Liver (tissue), 9 donors: ENCODE measurements around the gene SERINC4. TPM values are rescaled to one million over a fixed set of nuclear protein-coding genes. Genes with fewer than 3 reads are reported as not detected.

Source experiments
- DNase-seq: peaks from one replicate; pipeline ENCODE4 v3.0.0-alpha.2; 2017; ENCODE audit warnings: low spot score
- H3K27ac ChIP-seq, 2 donors: one replicate each; pipeline ENCODE4 v1.7.0; 2013; ENCODE audit warnings: inconsistent platforms in 2 of 2, low read length in 2 of 2, control low read depth in 1 of 2, low read depth in 1 of 2, mild to moderate bottlenecking in 1 of 2
- H3K27me3 ChIP-seq, 4 donors: one replicate each; pipeline versions ENCODE4 v1.6.1 to v1.7.0; 2013; ENCODE audit warnings: low read length in 3 of 4, inconsistent platforms in 1 of 4, mild to moderate bottlenecking in 1 of 4, moderate library complexity in 1 of 4; ENCODE audit not compliant: control insufficient read depth in 4 of 4, insufficient read depth in 4 of 4
- H3K36me3 ChIP-seq, 4 donors: one replicate each; pipeline versions ENCODE4 v1.6.1 to v1.7.0; 2013; ENCODE audit warnings: low read length in 3 of 4, mild to moderate bottlenecking in 3 of 4, low read depth in 1 of 4, moderate library complexity in 1 of 4; ENCODE audit not compliant: control insufficient read depth in 4 of 4, insufficient read depth in 3 of 4
- H3K4me1 ChIP-seq, 4 donors: one replicate each; pipeline versions ENCODE4 v1.6.1 to v1.7.0; 2013; ENCODE audit warnings: low read length in 3 of 4, mild to moderate bottlenecking in 3 of 4, moderate library complexity in 1 of 4; ENCODE audit not compliant: control insufficient read depth in 4 of 4, insufficient read depth in 4 of 4
- H3K4me3 ChIP-seq, 3 donors: one replicate each; pipeline versions ENCODE4 v1.6.1 to v1.7.0; 2013; ENCODE audit warnings: low read length in 3 of 3, control low read depth in 1 of 3, low read depth in 1 of 3, mild to moderate bottlenecking in 1 of 3
- H3K9ac ChIP-seq, 2 donors: one replicate each; pipeline ENCODE4 v1.7.0; 2013; ENCODE audit warnings: low read length in 2 of 2, mild to moderate bottlenecking in 2 of 2, moderate library complexity in 2 of 2, control low read depth in 1 of 2, low read depth in 1 of 2
- H3K9me3 ChIP-seq, 4 donors: one replicate each; pipeline versions ENCODE4 v1.6.1 to v1.7.0; 2013; ENCODE audit warnings: low read length in 3 of 4; ENCODE audit not compliant: control insufficient read depth in 4 of 4
- FOXA1 ChIP-seq: IDR thresholded peaks from 2 replicates; pipeline ENCODE4 v1.6.1; 2016; ENCODE audit warnings: antibody characterized with exemption
- FOXA2 ChIP-seq: IDR thresholded peaks from 2 replicates; pipeline ENCODE4 v1.6.1; 2016; ENCODE audit warnings: antibody characterized with exemption
- HNF4G ChIP-seq: IDR thresholded peaks from 2 replicates; pipeline ENCODE4 v1.6.1; 2016; ENCODE audit warnings: antibody characterized with exemption
- JUND ChIP-seq, 2 donors: IDR thresholded peaks; 2 replicates each; pipeline ENCODE4 v1.6.1; 2016; ENCODE audit warnings: antibody characterized with exemption in 2 of 2
- RAD21 ChIP-seq, 2 donors: IDR thresholded peaks; 2 replicates each; pipeline ENCODE4 v1.6.1; 2016; ENCODE audit warnings: antibody characterized with exemption in 2 of 2, mild to moderate bottlenecking in 2 of 2
- REST ChIP-seq: IDR thresholded peaks from 2 replicates; pipeline ENCODE4 v1.6.1; 2016; ENCODE audit warnings: antibody characterized with exemption, mild to moderate bottlenecking
- RXRA ChIP-seq, 2 donors: IDR thresholded peaks; 2 replicates each; pipeline ENCODE4 v1.6.1; 2017 to 2018; ENCODE audit warnings: antibody characterized with exemption in 2 of 2, mild to moderate bottlenecking in 1 of 2
- SP1 ChIP-seq: IDR thresholded peaks from 2 replicates; pipeline ENCODE4 v1.6.1; 2018; ENCODE audit warnings: antibody characterized with exemption, mild to moderate bottlenecking
- TAF1 ChIP-seq: conservative IDR thresholded peaks from 2 replicates; pipeline ENCODE4 v1.6.1; 2016; ENCODE audit warnings: antibody characterized with exemption, mild to moderate bottlenecking
- YY1 ChIP-seq: IDR thresholded peaks from 2 replicates; pipeline ENCODE4 v1.6.1; 2016; ENCODE audit warnings: antibody characterized with exemption, mild to moderate bottlenecking
- WGBS: extraction: QIAGEN DNeasy Blood & Tissue Kit; methylation state at CpG from one replicate; pipeline ENCODE4 v1.1.7; 2013; 5-methylcytosine and 5-hydroxymethylcytosine counted together
- polyA plus RNA-seq, 2 donors: library from polyadenylated mRNA; stranded (reverse) in 1 of 2; unstranded in 1 of 2; fragments of 200-250 nt in 1 of 2; fragments of >200 nt in 1 of 2; fragmentation: Nextera tagmentation in 1 of 2; extraction: Ambion mirVana in 1 of 2; gene quantifications; one replicate each; pipeline versions ENCODE4 v1.2.1 to v1.2.3, GENCODE V29; 2013 to 2015
- total RNA-seq, 2 donors: library from RNA; depleted of rRNA; stranded (reverse); fragments of >200 nt; gene quantifications; one replicate each; pipeline ENCODE4 v1.2.3, GENCODE V29; 2014
- TF ChIP-seq, protein P1 (sequence below): IDR thresholded peaks from 2 replicates; pipeline ENCODE4 v1.6.1; 2016; ENCODE audit warnings: antibody characterized with exemption
- TF ChIP-seq, protein P2 (sequence below): fragments of 150-350 bp; IDR thresholded peaks from 2 replicates; pipeline ENCODE4 v1.5.1; 2017; ENCODE audit warnings: improper control_type of control experiment, low read depth, low read length; ENCODE audit not compliant: missing input control
- TF ChIP-seq, protein P3 (sequence below): IDR thresholded peaks from 2 replicates; pipeline ENCODE4 v1.6.1; 2016; ENCODE audit warnings: antibody characterized with exemption
- TF ChIP-seq, protein P4 (sequence below): IDR thresholded peaks from 2 replicates; pipeline ENCODE4 v1.6.1; 2016; ENCODE audit warnings: antibody characterized with exemption
- donor health status: healthy.
- donor health status: healthy.
- donor health status: healthy.
- donor health status: healthy.
- donor health status: healthy.

The SERINC4 gene
- total and polyA plus RNA-seq, 4 donors, result 0.06 TPM; not detected in 3

GRCh38 chr15:43772624-43773023, 27.4 kb downstream of the SERINC4 start:
- Histone ChIP-seq H3K27ac (no peak overlapping the region), H3K4me3 (no peak overlapping the region), H3K9me3 (no peaks in the 10 kb centered on the region), H3K27me3 (no peaks in the 10 kb centered on the region), H3K4me1 (peaks cover 0 to 21% (median 10%) of the 10 kb centered on the region in 4 donors), H3K9ac (no peak overlapping the region), H3K36me3 (peaks cover 12 to 60% (median 55%) of the 10 kb centered on the region in 4 donors)
- TF ChIP-seq RXRA (IDR thresholded peaks at IDR 0.05) (no peak), TAF1 (no peak), RAD21 (IDR thresholded peaks at IDR 0.05) (no peak), FOXA1 (no peak), JUND (IDR thresholded peaks at IDR 0.05) (no peak), YY1 (no peak), SP1 (no peak), REST (no peak), FOXA2 (no peak), HNF4G (no peak)
- TF ChIP-seq, protein P1, sequence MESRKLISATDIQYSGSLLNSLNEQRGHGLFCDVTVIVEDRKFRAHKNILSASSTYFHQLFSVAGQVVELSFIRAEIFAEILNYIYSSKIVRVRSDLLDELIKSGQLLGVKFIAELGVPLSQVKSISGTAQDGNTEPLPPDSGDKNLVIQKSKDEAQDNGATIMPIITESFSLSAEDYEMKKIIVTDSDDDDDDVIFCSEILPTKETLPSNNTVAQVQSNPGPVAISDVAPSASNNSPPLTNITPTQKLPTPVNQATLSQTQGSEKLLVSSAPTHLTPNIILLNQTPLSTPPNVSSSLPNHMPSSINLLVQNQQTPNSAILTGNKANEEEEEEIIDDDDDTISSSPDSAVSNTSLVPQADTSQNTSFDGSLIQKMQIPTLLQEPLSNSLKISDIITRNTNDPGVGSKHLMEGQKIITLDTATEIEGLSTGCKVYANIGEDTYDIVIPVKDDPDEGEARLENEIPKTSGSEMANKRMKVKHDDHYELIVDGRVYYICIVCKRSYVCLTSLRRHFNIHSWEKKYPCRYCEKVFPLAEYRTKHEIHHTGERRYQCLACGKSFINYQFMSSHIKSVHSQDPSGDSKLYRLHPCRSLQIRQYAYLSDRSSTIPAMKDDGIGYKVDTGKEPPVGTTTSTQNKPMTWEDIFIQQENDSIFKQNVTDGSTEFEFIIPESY, result no peak
- TF ChIP-seq, protein P2, sequence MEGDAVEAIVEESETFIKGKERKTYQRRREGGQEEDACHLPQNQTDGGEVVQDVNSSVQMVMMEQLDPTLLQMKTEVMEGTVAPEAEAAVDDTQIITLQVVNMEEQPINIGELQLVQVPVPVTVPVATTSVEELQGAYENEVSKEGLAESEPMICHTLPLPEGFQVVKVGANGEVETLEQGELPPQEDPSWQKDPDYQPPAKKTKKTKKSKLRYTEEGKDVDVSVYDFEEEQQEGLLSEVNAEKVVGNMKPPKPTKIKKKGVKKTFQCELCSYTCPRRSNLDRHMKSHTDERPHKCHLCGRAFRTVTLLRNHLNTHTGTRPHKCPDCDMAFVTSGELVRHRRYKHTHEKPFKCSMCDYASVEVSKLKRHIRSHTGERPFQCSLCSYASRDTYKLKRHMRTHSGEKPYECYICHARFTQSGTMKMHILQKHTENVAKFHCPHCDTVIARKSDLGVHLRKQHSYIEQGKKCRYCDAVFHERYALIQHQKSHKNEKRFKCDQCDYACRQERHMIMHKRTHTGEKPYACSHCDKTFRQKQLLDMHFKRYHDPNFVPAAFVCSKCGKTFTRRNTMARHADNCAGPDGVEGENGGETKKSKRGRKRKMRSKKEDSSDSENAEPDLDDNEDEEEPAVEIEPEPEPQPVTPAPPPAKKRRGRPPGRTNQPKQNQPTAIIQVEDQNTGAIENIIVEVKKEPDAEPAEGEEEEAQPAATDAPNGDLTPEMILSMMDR, result no peak
- TF ChIP-seq, protein P3, sequence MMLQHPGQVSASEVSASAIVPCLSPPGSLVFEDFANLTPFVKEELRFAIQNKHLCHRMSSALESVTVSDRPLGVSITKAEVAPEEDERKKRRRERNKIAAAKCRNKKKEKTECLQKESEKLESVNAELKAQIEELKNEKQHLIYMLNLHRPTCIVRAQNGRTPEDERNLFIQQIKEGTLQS, result no peak
- TF ChIP-seq, protein P4, sequence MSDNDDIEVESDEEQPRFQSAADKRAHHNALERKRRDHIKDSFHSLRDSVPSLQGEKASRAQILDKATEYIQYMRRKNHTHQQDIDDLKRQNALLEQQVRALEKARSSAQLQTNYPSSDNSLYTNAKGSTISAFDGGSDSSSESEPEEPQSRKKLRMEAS, result no peak
- no peak for DNase-seq

GRCh38 chr15:43771816-43772215, 28.2 kb downstream of the SERINC4 start:
- H3K4me1 ChIP-seq, result peaks cover 0 to 18% (median 9%) of the 10 kb centered on the region in 4 donors
- H3K9me3 ChIP-seq, result no peaks in the 10 kb centered on the region
- H3K9ac ChIP-seq, result no peak overlapping the region
- H3K27me3 ChIP-seq, result no peaks in the 10 kb centered on the region
- 70% methylated on average over 2 of the region's 2 CpGs for WGBS
- no peak overlapping the region for H3K27ac ChIP-seq
- DNase-seq, result no peak
- TF ChIP-seq REST (no peak), YY1 (no peak)
- H3K36me3 ChIP-seq, result peaks cover 13 to 67% (median 62%) of the 10 kb centered on the region in 4 donors
- no peak overlapping the region for H3K4me3 ChIP-seq
